BJ (cell line): Measurements from ENCODE around the gene PRTN3. TPM values are rescaled to one million over a fixed set of nuclear protein-coding genes. Genes with fewer than 3 reads are reported as not detected.
"Not testable (repeated sequence)": the region's sequence is repeated elsewhere in the genome, so short reads cannot be mapped to it uniquely, and the experiment has no call there.

ENCODE experiments used
- CTCF ChIA-PET: fragments of 350-600 bp; formaldehyde crosslinking; extraction: SDS; loops from one replicate; lab custom pipeline; 2021; ENCODE audit warnings: antibody characterized with exemption, inconsistent platforms; lab: Yijun Ruan, JAX
- POLR2A ChIA-PET: fragments of 300-600 bp; sonication (Branson Sonifier 250); formaldehyde crosslinking; extraction: SDS; loops from one replicate; lab custom pipeline; 2021; ENCODE audit warnings: antibody characterized with exemption; lab: Charles Lee
- DNase-seq: peaks from one replicate; pipeline ENCODE4 v3.0.0-alpha.2; 2011; ENCODE audit warnings: low read depth
- H3K27me3 ChIP-seq: 2 replicates; pipeline ENCODE4 v1.6.0; 2011; ENCODE audit warnings: low read length; ENCODE audit not compliant: control insufficient read depth, insufficient read depth
- H3K36me3 ChIP-seq: 2 replicates; pipeline ENCODE4 v1.5.1; 2011; ENCODE audit warnings: low read length; ENCODE audit not compliant: control insufficient read depth, insufficient read depth
- H3K4me3 ChIP-seq: 2 replicates; pipeline ENCODE4 v1.5.1; 2011; ENCODE audit warnings: low read depth, mild to moderate bottlenecking, control low read depth, low read length
- CTCF ChIP-seq: IDR thresholded peaks from 2 replicates; pipeline ENCODE4 v1.5.1; 2011; ENCODE audit warnings: low read depth, mild to moderate bottlenecking, control low read depth, inconsistent platforms, low read length, moderate library complexity; ENCODE audit not compliant: insufficient read depth
- polyA plus RNA-seq: library from polyadenylated mRNA; depleted of rRNA; stranded (reverse); fragments of >200 nt; gene quantifications from 2 replicates; pipeline ENCODE4 v1.2.3, GENCODE V29; 2011

The PRTN3 gene
- polyA plus RNA-seq, 1 experiment: not detected

DNA sequence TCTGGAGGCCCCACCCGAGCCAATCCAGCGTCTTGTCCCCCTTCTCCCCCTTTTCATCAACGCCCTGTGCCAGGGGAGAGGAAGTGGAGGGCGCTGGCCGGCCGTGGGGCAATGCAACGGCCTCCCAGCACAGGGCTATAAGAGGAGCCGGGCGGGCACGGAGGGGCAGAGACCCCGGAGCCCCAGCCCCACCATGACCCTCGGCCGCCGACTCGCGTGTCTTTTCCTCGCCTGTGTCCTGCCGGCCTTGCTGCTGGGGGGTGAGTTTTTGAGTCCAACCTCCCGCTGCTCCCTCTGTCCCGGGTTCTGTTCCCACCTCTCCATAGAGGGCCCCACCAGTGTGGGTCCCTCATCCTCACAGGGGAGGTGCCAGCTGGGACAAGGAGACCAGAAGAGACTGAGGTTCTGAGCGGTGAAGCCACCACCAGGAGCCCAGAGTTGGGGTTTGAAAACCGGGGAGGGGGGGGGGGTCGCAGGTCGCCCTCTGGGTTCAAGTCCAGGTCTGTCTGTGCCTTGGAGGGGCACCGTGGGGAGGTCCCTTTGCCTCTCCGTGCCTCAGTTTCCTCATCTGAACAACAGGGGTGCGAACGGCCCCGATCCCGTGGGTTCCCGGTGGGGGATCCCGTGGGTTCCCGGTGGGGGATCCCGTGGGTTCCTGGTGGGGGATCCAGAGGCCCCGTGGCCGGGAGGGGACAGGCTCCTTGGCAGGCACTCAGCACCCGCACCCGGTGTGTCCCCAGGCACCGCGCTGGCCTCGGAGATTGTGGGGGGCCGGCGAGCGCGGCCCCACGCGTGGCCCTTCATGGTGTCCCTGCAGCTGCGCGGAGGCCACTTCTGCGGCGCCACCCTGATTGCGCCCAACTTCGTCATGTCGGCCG is 11.6 kb downstream of the PRTN3 start, which contains the start of gene ELANE:
TSS of gene ELANE (plus strand) at position 168 of the 878 bp plus-strand sequence. CDS start at position 194, 26 bp downstream.
- peaks cover 4% of the 10 kb centered on the region for H3K27me3 ChIP-seq
- no peak within 1 kb of the TSS for H3K4me3 ChIP-seq
- H3K36me3 ChIP-seq: no peaks in the 10 kb centered on the region
- DNase-seq: no peak
- TF ChIP-seq CTCF: no peak
- ChIA-PET CTCF (no interaction called here), POLR2A (no interaction called here)

DNA sequence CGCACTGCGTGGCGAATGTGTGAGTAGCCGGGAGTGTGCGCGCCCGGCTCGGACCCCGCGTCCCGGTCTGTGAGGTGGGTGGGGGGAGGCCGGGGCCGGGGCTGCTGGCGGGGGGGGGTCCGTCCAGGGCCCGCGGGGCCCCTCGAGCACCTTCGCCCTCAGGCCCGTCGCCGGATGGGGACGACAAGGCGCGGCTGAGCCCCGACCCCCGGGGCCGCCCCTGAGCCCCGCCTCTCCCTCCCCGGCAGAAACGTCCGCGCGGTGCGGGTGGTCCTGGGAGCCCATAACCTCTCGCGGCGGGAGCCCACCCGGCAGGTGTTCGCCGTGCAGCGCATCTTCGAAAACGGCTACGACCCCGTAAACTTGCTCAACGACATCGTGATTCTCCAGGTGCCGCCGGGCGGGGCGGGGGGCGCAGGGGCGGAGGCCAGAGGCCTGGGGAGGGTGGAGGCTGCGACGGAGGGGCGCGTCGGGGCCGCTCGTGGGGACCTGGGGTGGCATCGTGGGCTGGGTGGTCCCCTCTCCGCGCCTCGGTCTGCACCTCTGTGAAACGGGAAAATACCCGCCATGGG is 12.3 kb downstream of the PRTN3 start:
- Histone ChIP-seq H3K27me3 (peaks cover 2% of the 10 kb centered on the region), H3K4me3 (no peak overlapping the region), H3K36me3 (no peaks in the 10 kb centered on the region)
- DNase-seq: no peak
- ChIA-PET CTCF (no interaction called here), POLR2A (no interaction called here)
- TF ChIP-seq CTCF: no peak

DNA sequence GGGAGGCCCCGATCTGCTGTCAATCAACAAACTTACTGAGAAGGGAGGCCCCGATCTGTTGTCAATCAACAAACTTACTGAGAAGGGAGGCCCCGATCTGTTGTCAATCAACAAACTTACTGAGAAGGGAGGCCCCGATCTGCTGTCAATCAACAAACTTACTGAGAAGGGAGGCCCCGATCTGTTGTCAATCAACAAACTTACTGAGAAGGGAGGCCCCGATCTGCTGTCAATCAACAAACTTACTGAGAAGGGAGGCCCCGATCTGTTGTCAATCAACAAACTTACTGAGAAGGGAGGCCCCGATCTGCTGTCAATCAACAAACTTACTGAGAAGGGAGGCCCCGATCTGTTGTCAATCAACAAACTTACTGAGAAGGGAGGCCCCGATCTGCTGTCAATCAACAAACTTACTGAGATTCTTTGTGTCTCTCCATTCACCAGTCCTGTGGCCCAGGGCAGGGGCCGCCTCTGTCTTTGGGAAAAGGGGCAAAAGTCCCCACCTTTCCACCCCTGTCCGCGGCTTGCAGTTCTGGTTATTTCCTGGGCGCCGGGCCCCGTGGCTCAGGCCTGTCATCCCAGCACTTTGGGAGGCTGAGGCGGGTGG is 12.9 kb downstream of the PRTN3 start:
- CTCF ChIA-PET, POLR2A ChIA-PET, H3K27me3 ChIP-seq: not testable (repeated sequence)

DNA sequence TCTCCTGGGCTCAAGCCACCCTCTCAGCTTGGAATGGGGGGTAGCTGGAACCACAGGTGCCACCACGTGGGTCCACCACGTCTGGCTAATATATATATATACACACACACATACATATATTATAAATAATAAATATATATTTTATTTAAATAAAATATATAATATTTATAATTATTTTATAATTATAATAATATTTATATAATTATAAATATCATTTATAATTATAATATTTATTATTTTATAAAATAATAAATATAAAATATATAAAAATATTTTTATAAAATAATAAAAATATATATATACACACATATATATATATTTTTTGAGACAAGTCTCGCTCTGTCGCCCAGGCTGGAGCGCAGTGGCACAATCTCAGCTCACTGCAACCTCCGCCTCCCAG is 13.8 kb downstream of the PRTN3 start:
- Histone ChIP-seq H3K27me3 (no peaks in the 10 kb centered on the region), H3K36me3 (no peaks in the 10 kb centered on the region), H3K4me3 (no peak overlapping the region)
- ChIA-PET POLR2A (interaction anchor here (0.6 kb wide), 1 partner anchor 43 kb away, joined by 3 read pairs; no protein-coding TSS in a partner anchor), CTCF (no interaction called here)
- DNase-seq: no peak
- no peak for TF ChIP-seq CTCF

More for the DNA sequence above, 12.9 kb downstream of the PRTN3 start:
- not testable (repeated sequence) for H3K4me3 ChIP-seq, H3K36me3 ChIP-seq, DNase-seq

- CTCF ChIA-PET: interaction anchor here (0.6 to 1.8 kb wide), 3 partner anchors 12 to 86 kb away, joined by 3 to 7 read pairs (median 3); no protein-coding TSS in a partner anchor
- Histone ChIP-seq H3K36me3 (no peaks in the 10 kb centered on the region), H3K4me3 (no peak overlapping the region), H3K27me3 (no peaks in the 10 kb centered on the region)
- POLR2A ChIA-PET: no interaction called here
- DNase-seq: no peak
- no peak for TF ChIP-seq CTCF
Observed at GRCh38 chr19:855142-855541, 14.3 kb downstream of the PRTN3 start.
